Stimulated activated CD8-positive, alpha-beta memory T cell treated with anti-CD3 and anti-CD28 coated beads, Interleukin-7, amount 100 ng/mL, for 24 hours (primary cell): Measurements from ENCODE around the gene MSH4.
"Not testable (repeated sequence)": the region's sequence is repeated elsewhere in the genome, so short reads cannot be mapped to it uniquely, and the experiment has no call there.

ENCODE experiments used
- DNase-seq: peaks from one replicate; pipeline ENCODE4 v3.0.0-alpha.2; 2020; ENCODE audit warnings: low read depth

MSH4 gene

DNA sequence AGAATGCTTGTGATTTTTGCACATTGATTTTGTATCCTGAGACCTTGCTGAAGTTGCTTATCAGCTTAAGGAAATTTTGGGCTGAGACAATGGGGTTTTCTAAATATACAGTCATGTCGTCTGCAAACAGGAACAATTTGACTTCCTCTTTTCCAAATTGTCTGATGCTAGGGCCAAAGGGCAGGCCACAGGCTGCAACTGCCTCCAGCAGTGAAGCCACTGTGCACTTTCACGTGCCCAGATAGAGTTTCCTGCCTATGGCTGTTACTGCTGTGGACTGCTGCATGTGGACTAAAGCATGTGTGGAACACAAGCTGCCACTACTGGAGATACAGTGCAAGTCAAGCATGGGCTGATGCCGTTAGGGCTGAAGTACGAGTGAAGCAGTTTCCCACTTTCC, 146.4 kb downstream of the MSH4 start:
- DNase-seq, result not testable (repeated sequence)

DNA sequence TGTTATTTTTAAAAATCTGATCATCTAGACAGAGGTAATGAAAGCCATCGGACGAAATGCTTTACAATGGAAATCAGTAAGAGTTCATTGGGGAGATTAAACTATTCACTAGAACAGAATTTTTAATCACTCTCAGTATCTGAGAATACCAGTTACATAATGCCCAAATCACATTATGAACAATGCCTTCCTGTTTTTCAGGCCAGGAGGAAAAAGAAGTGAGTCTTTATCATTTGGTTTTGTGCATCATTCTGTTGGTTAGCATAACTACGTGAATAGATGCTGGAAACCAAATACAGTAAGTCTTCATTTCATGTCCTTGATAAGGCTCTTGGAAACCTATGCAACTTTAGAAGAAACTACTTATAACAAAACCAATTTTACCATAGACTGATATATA, 153.5 kb downstream of the MSH4 start:
- no peak for DNase-seq

DNA sequence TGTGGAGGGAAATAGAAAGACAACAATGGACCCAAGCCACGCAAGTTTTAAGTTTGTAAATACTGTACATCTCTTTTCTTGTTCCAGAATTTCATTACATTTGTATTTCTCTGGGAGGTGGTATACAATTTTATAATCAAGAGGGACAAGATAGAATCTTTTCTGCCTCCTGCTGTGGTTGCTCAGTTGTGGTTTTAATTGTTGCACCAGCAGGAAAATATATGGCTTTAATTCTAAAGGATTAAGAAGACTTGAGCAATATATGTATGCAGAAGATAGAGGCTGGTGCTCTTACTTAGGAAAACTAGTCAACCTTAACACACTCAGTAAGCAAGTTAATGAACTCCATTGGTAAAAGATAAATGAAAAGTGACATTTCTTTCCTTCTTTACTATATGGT, 155.3 kb downstream of the MSH4 start:
- no peak for DNase-seq

DNA sequence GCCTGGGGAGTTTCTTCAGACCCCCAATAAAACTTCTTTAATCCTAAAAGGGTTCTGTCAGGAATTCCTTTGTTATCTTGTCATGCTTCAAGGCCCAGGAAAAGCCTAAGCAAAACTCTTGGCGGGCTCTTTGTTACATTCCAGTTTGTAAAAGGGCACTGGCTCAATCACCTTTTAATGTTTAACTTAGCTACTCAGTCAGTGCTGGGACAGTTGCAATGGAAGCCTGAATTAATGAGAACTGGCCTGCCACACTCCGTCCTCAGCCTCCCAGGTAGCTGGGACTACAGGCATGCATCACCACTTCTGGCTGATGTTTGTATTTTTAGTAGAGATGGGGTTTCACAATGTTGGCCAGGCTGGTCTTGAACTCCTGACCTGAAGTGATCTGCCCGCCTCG, 156.8 kb downstream of the MSH4 start:
- DNase-seq, result no peak

DNA sequence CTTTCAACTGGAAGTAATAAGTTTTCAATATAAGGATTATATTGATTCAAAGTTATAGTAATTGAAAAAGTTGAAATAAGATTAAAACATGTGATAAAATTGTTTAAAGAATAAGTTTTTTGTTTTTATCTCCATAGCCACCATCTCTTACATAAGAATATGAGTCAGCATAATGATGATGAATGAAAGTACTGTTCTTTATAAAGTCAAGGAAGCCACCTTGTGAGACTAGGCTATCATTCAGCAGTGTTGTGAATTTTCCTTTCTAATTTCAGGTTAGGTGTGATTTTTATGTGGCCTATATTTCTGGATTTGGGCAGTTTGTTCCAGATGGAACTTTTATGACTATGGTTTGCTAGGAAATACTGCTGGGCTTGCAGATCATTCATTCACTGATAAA, 157.9 kb downstream of the MSH4 start:
- DNase-seq, result no peak
